Activated T-helper 1 cell treated with anti-CD3 and anti-CD28 coated beads, Interleukin-12 subunit alpha, Interleukin-12 subunit beta, Interleukin-2, Interleukin-4 antibody, amounts not matched to agents 30 ng/mL and 10 ng/mL and 1 ng/mL, durations not matched to agents 14 hours and 24 hours and 36 hours (primary cell): ENCODE results near the gene COL1A1. TPM values are rescaled to one million over a fixed set of nuclear protein-coding genes. Genes with fewer than 3 reads are reported as not detected.

Source experiments
- DNase-seq: peaks from one replicate; pipeline ENCODE4 v3.0.0; 2021; ENCODE audit warnings: low spot score
- H3K27ac Mint-ChIP-seq: one replicate; pipeline ENCODE4 v1.8.0; 2021; ENCODE audit warnings: mild to moderate bottlenecking, mixed read lengths
- H3K27me3 Mint-ChIP-seq: one replicate; pipeline ENCODE4 v1.8.0; 2022; ENCODE audit warnings: mild to moderate bottlenecking, moderate library complexity, mixed read lengths; ENCODE audit not compliant: insufficient read depth
- H3K36me3 Mint-ChIP-seq: one replicate; pipeline ENCODE4 v1.8.0; 2021; ENCODE audit warnings: low read depth, mixed read lengths
- H3K4me1 Mint-ChIP-seq: one replicate; pipeline ENCODE4 v1.8.0; 2021; ENCODE audit warnings: low read depth, mixed read lengths
- H3K4me3 Mint-ChIP-seq: one replicate; pipeline ENCODE4 v1.8.0; 2021; ENCODE audit warnings: mild to moderate bottlenecking, moderate library complexity, mixed read lengths
- H3K9me3 Mint-ChIP-seq: one replicate; pipeline ENCODE4 v1.8.0; 2021; ENCODE audit warnings: mixed read lengths
- intact Hi-C: fragments of 100-400 bp; cut with micrococcal nuclease; formaldehyde crosslinking; loops from one replicate; pipeline ENCODE4 v1.15.1; 2024
- total RNA-seq: library from RNA; stranded (reverse); gene quantifications from 2 replicates; pipeline ENCODE4 v1.2.3, GENCODE V29; 2022

Gene COL1A1
- total RNA-seq, 1 donor from 2014 or later: 2.0 TPM

- H3K4me1 Mint-ChIP-seq: peaks cover 21% of the 10 kb centered on the region
- no peaks in the 10 kb centered on the region for H3K36me3 Mint-ChIP-seq
- H3K4me3 Mint-ChIP-seq: no peak overlapping the region
- intact Hi-C loops: no loop called here
- DNase-seq: no peak
- H3K27me3 Mint-ChIP-seq: peaks cover 69% of the 10 kb centered on the region
- no peak overlapping the region for H3K27ac Mint-ChIP-seq
- H3K9me3 Mint-ChIP-seq: no peaks in the 10 kb centered on the region
Measured at GRCh38 chr17:50203086-50203485, 1.7 kb upstream of the COL1A1 start.

- Mint-ChIP-seq H3K36me3 (no peaks in the 10 kb centered on the region), H3K4me1 (peaks cover 17% of the 10 kb centered on the region), H3K9me3 (no peaks in the 10 kb centered on the region), H3K27ac (peak overlapping the region; percentile 79), H3K4me3 (peak overlapping the region; percentile 77), H3K27me3 (peaks cover 70% of the 10 kb centered on the region)
- intact Hi-C loops: loop anchor here (1.0 kb wide), 5 partner anchors 73 to 278 kb away; partner anchors contain the start of genes RSAD1 and XYLT2
- DNase-seq: peak; percentile 74
Measured at GRCh38 chr17:50200457-50201275, 765 bp downstream of the COL1A1 start.

GRCh38 chr17:50199803-50200456, 1.5 kb downstream of the COL1A1 start:
- no peaks in the 10 kb centered on the region for H3K9me3 Mint-ChIP-seq
- no peaks in the 10 kb centered on the region for H3K36me3 Mint-ChIP-seq
- no peak overlapping the region for H3K27ac Mint-ChIP-seq
- intact Hi-C loops: loop anchor here (1.0 to 2.0 kb wide), 6 partner anchors 59 to 278 kb away; partner anchors contain the start of genes RSAD1 and XYLT2
- peaks cover 17% of the 10 kb centered on the region for H3K4me1 Mint-ChIP-seq
- H3K4me3 Mint-ChIP-seq: peak overlapping the region; percentile 77
- H3K27me3 Mint-ChIP-seq: peaks cover 63% of the 10 kb centered on the region
- peak; percentile 51 for DNase-seq

- no peaks in the 10 kb centered on the region for H3K9me3 Mint-ChIP-seq
- H3K4me1 Mint-ChIP-seq: peaks cover 17% of the 10 kb centered on the region
- DNase-seq: no peak
- no peak overlapping the region for H3K4me3 Mint-ChIP-seq
- no peak overlapping the region for H3K27ac Mint-ChIP-seq
- H3K27me3 Mint-ChIP-seq: peaks cover 58% of the 10 kb centered on the region
- intact Hi-C loops: loop anchor here (2.0 kb wide), 1 partner anchor 59 kb away; no protein-coding TSS in a partner anchor
- no peaks in the 10 kb centered on the region for H3K36me3 Mint-ChIP-seq
Measured at GRCh38 chr17:50199211-50199802, 2.1 kb downstream of the COL1A1 start.

- H3K27ac Mint-ChIP-seq: no peak overlapping the region
Measured at GRCh38 chr17:50198026-50198669, 3.3 kb downstream of the COL1A1 start.

GRCh38 chr17:50196826-50197225, 4.6 kb downstream of the COL1A1 start:
- H3K27ac Mint-ChIP-seq: no peak overlapping the region
- DNase-seq: no peak
- no peaks in the 10 kb centered on the region for H3K36me3 Mint-ChIP-seq
- H3K4me1 Mint-ChIP-seq: peaks cover 17% of the 10 kb centered on the region
- H3K27me3 Mint-ChIP-seq: peaks cover 43% of the 10 kb centered on the region
- intact Hi-C loops: no loop called here
- no peaks in the 10 kb centered on the region for H3K9me3 Mint-ChIP-seq
- H3K4me3 Mint-ChIP-seq: no peak overlapping the region

More at GRCh38 chr17:50198026-50198669, 3.3 kb downstream of the COL1A1 start:
- Mint-ChIP-seq H3K4me3 (peak overlapping the region; percentile 16), H3K4me1 (peaks cover 17% of the 10 kb centered on the region), H3K9me3 (no peaks in the 10 kb centered on the region), H3K36me3 (no peaks in the 10 kb centered on the region), H3K27me3 (peaks cover 54% of the 10 kb centered on the region)
- intact Hi-C loops: loop anchor here (1.0 to 2.0 kb wide), 3 partner anchors 29 to 83 kb away; no protein-coding TSS in a partner anchor
- DNase-seq: peak; percentile 56

DNA sequence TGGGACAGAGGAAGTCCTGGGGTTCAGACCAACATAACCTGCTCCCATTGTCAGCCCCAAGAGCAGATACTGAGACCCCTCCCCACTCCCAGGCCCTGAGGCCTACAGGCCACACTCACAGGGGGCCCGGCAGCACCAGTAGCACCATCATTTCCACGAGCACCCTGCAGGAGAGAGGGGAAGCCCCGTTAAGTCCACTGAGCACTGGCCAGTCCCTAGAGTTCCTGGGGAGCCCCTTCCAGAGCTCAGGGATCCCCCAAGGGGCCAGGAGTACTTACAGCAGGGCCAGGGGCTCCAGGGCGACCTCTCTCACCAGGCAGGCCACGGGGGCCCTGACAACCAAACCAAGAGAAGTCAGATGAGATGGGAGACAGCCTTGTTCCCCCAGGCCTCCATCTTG, 5.4 kb downstream of the COL1A1 start:
- no peak overlapping the region for H3K27ac Mint-ChIP-seq

DNA sequence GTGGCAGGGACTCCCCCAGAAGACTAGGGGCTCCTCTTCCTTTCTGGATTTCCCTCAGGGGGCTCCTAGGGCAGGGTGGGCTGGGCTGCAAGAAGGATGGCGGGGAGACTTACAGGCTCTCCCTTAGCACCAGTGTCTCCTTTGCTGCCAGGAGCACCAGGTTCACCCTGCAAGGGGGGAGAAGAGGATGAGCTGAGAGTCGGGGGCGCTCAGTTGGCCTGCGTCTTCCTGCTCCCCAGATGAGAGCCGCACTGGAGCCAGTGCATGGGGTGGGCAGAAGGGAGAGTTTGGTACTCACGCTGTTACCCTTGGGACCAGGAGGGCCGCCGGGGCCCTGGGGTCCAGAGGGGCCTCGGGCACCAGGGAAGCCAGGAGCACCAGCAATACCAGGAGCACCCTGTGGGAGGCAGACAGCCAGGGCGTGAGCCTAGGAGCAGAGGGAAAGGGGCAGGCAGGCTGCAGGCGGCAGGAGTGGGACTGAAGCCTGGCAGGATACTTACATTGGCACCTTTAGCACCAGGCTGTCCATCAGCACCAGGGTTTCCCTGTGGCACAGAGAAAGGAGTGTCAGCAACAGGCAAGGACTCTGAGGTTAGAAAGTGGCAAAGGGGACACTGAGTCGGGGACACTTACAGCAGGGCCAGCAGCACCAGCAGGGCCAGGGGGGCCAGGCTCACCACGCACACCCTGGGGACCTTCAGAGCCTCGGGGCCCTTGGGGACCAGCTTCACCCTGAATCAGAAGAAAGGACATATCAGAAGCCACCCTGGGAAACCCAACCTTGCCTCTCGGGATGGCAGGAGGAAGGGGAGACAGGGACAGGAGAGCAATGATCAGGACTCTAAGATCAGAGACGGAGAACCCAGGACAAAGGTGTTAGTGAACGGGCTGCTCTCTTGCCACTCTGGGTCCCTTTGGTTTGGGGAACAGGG, 6.2 kb downstream of the COL1A1 start:
- Mint-ChIP-seq H3K4me1 (peaks cover 7% of the 10 kb centered on the region), H3K9me3 (no peaks in the 10 kb centered on the region), H3K4me3 (no peak overlapping the region), H3K36me3 (no peaks in the 10 kb centered on the region), H3K27me3 (peaks cover 31% of the 10 kb centered on the region), H3K27ac (no peak overlapping the region)
- no peak for DNase-seq
- intact Hi-C loops: no loop called here

More for the DNA sequence above, 5.4 kb downstream of the COL1A1 start:
- Mint-ChIP-seq H3K9me3 (no peaks in the 10 kb centered on the region), H3K4me1 (peaks cover 13% of the 10 kb centered on the region), H3K36me3 (no peaks in the 10 kb centered on the region), H3K4me3 (no peak overlapping the region), H3K27me3 (peaks cover 37% of the 10 kb centered on the region)
- no peak for DNase-seq
- intact Hi-C loops: no loop called here

DNA sequence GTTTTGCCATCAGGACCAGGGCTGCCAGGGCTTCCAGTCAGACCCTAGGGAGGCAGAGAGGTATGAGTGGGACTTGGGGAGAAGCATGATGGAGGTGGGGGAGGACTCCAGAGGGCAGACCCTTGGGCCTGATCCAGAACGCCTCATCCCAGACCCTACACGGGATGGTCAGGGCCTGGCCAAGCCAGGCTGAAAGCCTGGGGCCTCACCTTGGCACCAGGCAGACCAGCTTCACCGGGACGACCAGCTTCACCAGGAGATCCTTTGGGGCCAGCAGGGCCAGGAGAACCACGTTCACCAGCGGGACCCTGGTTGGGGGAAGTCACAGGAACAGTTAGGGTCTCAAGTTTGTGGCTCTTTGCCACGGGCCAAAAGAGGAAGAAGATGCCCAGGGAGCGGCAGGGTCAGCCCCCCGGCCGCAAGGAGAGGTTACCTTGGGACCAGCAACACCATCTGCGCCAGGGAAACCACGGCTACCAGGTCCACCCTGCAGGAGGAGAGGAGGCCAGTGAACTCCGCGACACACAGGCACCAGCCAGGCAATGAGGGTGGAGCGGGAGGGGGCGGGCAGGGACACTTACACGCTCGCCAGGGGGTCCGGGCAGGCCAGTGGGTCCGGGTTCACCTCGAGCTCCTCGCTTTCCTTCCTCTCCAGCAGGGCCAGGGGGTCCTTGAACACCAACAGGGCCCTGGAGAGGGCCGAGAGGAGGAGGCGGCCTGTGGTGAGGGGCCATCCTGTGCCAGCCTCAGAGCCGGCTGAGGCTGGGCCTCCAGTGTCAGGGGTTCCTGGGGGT, 7.1 kb downstream of the COL1A1 start:
- no peaks in the 10 kb centered on the region for H3K9me3 Mint-ChIP-seq
- no peak for DNase-seq
- no peak overlapping the region for H3K27ac Mint-ChIP-seq
- intact Hi-C loops: no loop called here
- H3K36me3 Mint-ChIP-seq: no peaks in the 10 kb centered on the region
- H3K27me3 Mint-ChIP-seq: peaks cover 27% of the 10 kb centered on the region
- peaks cover 7% of the 10 kb centered on the region for H3K4me1 Mint-ChIP-seq
- no peak overlapping the region for H3K4me3 Mint-ChIP-seq

- no peak overlapping the region for H3K27ac Mint-ChIP-seq
- H3K4me3 Mint-ChIP-seq: no peak overlapping the region
- no peak for DNase-seq
- no peaks in the 10 kb centered on the region for H3K9me3 Mint-ChIP-seq
- H3K27me3 Mint-ChIP-seq: peaks cover 18% of the 10 kb centered on the region
- no peaks in the 10 kb centered on the region for H3K36me3 Mint-ChIP-seq
- no peaks in the 10 kb centered on the region for H3K4me1 Mint-ChIP-seq
- intact Hi-C loops: no loop called here
Measured at GRCh38 chr17:50192618-50193291, 8.7 kb downstream of the COL1A1 start.

GRCh38 chr17:50192144-50192617, 9.2 kb downstream of the COL1A1 start:
- no peak overlapping the region for H3K4me3 Mint-ChIP-seq
- no peaks in the 10 kb centered on the region for H3K9me3 Mint-ChIP-seq
- H3K27ac Mint-ChIP-seq: no peak overlapping the region
- no peaks in the 10 kb centered on the region for H3K4me1 Mint-ChIP-seq
- intact Hi-C loops: no loop called here
- peaks cover 12% of the 10 kb centered on the region for H3K27me3 Mint-ChIP-seq
- no peak for DNase-seq
- H3K36me3 Mint-ChIP-seq: no peaks in the 10 kb centered on the region
